Keratinocyte (primary cell): ENCODE data around the gene SYCE3. TPM values are rescaled to one million over a fixed set of nuclear protein-coding genes. Genes with fewer than 3 reads are reported as not detected.

ENCODE experiments used
- DNase-seq: peaks from one replicate; pipeline ENCODE4 v3.0.0-alpha.2; 2011; ENCODE audit warnings: low read depth, missing footprints, low spot score
- FAIRE-seq: peaks from 2 replicates; lab custom pipeline; 2011; peaks lifted over from hg19 to GRCh38; lab: Jason Lieb, UNC
- H2AFZ ChIP-seq: 2 replicates; pipeline ENCODE4 v1.6.0; 2012; ENCODE audit warnings: low read length, control low read depth, inconsistent platforms; ENCODE audit not compliant: control insufficient read depth
- H3K27ac ChIP-seq: 2 replicates; pipeline ENCODE4 v1.5.1; 2011; ENCODE audit warnings: low read length; ENCODE audit not compliant: control insufficient read depth, insufficient read depth
- H3K27me3 ChIP-seq: 3 replicates; pipeline ENCODE4 v1.6.0; 2011; ENCODE audit warnings: low read length; ENCODE audit not compliant: control insufficient read depth, insufficient read depth; ENCODE audit errors: extremely low read depth
- H3K36me3 ChIP-seq, 2 experiments: 2 replicates in 1 of 2; 3 replicates in 1 of 2; pipeline ENCODE4 v1.5.1; 2011; ENCODE audit warnings: low read length in 2 of 2, mild to moderate bottlenecking in 1 of 2; ENCODE audit not compliant: control insufficient read depth in 2 of 2, insufficient read depth in 2 of 2; ENCODE audit errors: extremely low read depth in 1 of 2
- H3K4me1 ChIP-seq: 3 replicates; pipeline ENCODE4 v1.5.1; 2011; ENCODE audit warnings: low read length; ENCODE audit not compliant: control insufficient read depth, insufficient read depth; ENCODE audit errors: extremely low read depth
- H3K4me2 ChIP-seq: 3 replicates; pipeline ENCODE4 v1.6.0; 2011; ENCODE audit warnings: low read depth, low read length; ENCODE audit not compliant: control insufficient read depth, insufficient read depth; ENCODE audit errors: extremely low read depth
- H3K4me3 ChIP-seq, 3 experiments: fragments of 200-600 bp in 1 of 3; sonication (generic) in 1 of 3; 2 replicates in 2 of 3; 3 replicates in 1 of 3; pipeline ENCODE4 v1.5.1; 2011 to 2016; ENCODE audit warnings: low read length in 3 of 3, mild to moderate bottlenecking in 3 of 3, control low read depth in 2 of 3, inconsistent platforms in 1 of 3, low read depth in 1 of 3, mixed read lengths in 1 of 3, mixed run types in 1 of 3, moderate library complexity in 1 of 3; ENCODE audit not compliant: control insufficient read depth in 2 of 3, insufficient read depth in 2 of 3; ENCODE audit errors: extremely low read depth in 1 of 3
- H3K79me2 ChIP-seq: 2 replicates; pipeline ENCODE4 v1.6.0; 2012; ENCODE audit warnings: low read length; ENCODE audit not compliant: control insufficient read depth, insufficient read depth
- H3K9ac ChIP-seq: 3 replicates; pipeline ENCODE4 v1.6.0; 2011; ENCODE audit warnings: low read length; ENCODE audit not compliant: control insufficient read depth, insufficient read depth; ENCODE audit errors: extremely low read depth
- H3K9me1 ChIP-seq: 3 replicates; pipeline ENCODE4 v1.6.0; 2011; ENCODE audit warnings: low read length; ENCODE audit not compliant: control insufficient read depth, insufficient read depth; ENCODE audit errors: extremely low read depth
- H3K9me3 ChIP-seq: 2 replicates; pipeline ENCODE4 v1.5.1; 2012; ENCODE audit warnings: low read depth, low read length; ENCODE audit not compliant: control insufficient read depth
- H4K20me1 ChIP-seq: 3 replicates; pipeline ENCODE4 v1.6.0; 2011; ENCODE audit warnings: low read length; ENCODE audit not compliant: control insufficient read depth, insufficient read depth; ENCODE audit errors: extremely low read depth
- EZH2 ChIP-seq: IDR thresholded peaks from one replicate; pipeline ENCODE4 v1.6.1; 2012; ENCODE audit warnings: inconsistent platforms, mild to moderate bottlenecking, low read length, moderate library complexity
- dilution Hi-C: fragments of 300-500 bp; cut with MboI; formaldehyde crosslinking; loops from one replicate; pipeline ENCODE4 v1.7.0; 2020; ENCODE audit warnings: low sequenced_read_pairs; ENCODE audit not compliant: extremely low pct_ligation_motif_present
- polyA plus RNA-seq, 5 experiments: library from polyadenylated mRNA; depleted of rRNA in 3 of 5; stranded (reverse) in 3 of 5; stranded (forward) in 1 of 5; unstranded in 1 of 5; fragments of >200 nt; gene quantifications; 1 replicate in 1 of 5; 2 replicates in 3 of 5; 3 replicates in 1 of 5; pipeline versions ENCODE4 v1.2.1 to v1.2.3, GENCODE V29; 2011 to 2012; ENCODE audit warnings: missing spikeins in 2 of 5, low read depth in 1 of 5, low replicate concordance in 1 of 5
- TF ChIP-seq, protein P1 (sequence below), 3 experiments: IDR thresholded peaks in 1 of 3; conservative IDR thresholded peaks in 1 of 3; optimal IDR thresholded peaks in 1 of 3; 2 replicates in 2 of 3; 3 replicates in 1 of 3; pipeline versions ENCODE3 to v1.5.1; 2011; ENCODE audit warnings: low read length in 3 of 3, mild to moderate bottlenecking in 3 of 3, moderate library complexity in 2 of 3, control low read depth in 1 of 3, inconsistent platforms in 1 of 3; ENCODE audit not compliant: insufficient read depth in 2 of 3; ENCODE audit errors: extremely low read depth in 1 of 3

Gene SYCE3
- polyA plus RNA-seq, 1 donor (not counting 4 experiments of a cell fraction or from before 2014, with no cell fraction given), result 0.17 TPM

DNA sequence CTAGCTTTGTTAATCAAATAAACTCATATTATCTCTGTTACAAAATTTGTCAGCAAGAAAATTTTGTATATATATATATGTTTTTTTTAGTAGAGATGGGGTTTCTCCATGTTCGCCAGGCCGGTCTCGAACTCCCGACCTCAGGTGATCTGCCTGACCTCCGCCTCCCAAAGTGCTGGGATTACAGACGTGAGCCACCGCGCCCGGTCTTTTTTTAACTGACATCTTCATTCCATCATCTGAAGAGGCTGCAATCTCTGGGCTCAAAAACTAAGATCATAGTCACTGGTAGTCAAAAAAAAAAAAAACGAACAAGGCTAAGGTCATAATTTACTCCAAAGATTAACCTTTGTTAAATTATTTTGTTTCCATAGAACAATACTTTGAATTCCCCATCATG lies 22.3 kb downstream of the SYCE3 start:
- Histone ChIP-seq H3K79me2 (no peaks in the 10 kb centered on the region), H3K4me3 (no peak overlapping the region), H3K27me3 (no peaks in the 10 kb centered on the region), H2AFZ (no peak overlapping the region), H3K4me2 (no peak overlapping the region), H3K9ac (peak overlapping the region; percentile 86), H3K27ac (peak overlapping the region; percentile 98), H3K36me3 (no peaks in the 10 kb centered on the region), H3K9me3 (no peaks in the 10 kb centered on the region), H4K20me1 (no peaks in the 10 kb centered on the region), H3K9me1 (no peaks in the 10 kb centered on the region), H3K4me1 (peaks cover 56% of the 10 kb centered on the region)
- dilution Hi-C loops, result no loop called here
- no peak for FAIRE-seq
- TF ChIP-seq, protein P1, sequence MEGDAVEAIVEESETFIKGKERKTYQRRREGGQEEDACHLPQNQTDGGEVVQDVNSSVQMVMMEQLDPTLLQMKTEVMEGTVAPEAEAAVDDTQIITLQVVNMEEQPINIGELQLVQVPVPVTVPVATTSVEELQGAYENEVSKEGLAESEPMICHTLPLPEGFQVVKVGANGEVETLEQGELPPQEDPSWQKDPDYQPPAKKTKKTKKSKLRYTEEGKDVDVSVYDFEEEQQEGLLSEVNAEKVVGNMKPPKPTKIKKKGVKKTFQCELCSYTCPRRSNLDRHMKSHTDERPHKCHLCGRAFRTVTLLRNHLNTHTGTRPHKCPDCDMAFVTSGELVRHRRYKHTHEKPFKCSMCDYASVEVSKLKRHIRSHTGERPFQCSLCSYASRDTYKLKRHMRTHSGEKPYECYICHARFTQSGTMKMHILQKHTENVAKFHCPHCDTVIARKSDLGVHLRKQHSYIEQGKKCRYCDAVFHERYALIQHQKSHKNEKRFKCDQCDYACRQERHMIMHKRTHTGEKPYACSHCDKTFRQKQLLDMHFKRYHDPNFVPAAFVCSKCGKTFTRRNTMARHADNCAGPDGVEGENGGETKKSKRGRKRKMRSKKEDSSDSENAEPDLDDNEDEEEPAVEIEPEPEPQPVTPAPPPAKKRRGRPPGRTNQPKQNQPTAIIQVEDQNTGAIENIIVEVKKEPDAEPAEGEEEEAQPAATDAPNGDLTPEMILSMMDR (optimal IDR thresholded peaks at IDR 0.05 in 1 of 3, IDR thresholded peaks at IDR 0.05 in 1 of 3, conservative IDR thresholded peaks at IDR 0.05 in 1 of 3; ENCODE audit: extremely low read depth in 1 of 3, insufficient read depth in 2 of 3, low read length in 3 of 3), result no peak
- no peak for TF ChIP-seq EZH2
- no peak for DNase-seq

DNA sequence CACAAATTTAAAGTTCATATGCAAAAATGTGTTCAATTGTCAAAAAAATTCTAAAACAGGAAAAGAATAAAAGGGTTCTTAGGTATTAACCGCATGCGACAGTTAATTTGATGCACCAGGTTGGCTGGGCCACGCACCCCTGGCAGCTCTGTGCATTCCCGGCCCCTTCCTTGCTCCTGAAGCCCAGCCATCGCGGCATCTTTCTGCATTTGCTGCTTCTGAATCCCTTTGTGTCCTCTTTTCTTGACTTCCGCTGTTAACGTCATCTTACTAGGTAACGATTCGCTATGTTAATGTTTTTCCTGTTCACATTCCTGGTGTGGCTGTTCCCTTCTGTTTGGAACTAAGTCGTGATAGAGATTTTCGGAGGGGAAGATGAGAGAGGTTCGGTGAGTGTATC lies 25.0 kb downstream of the SYCE3 start:
- peaks cover 42% of the 10 kb centered on the region for H3K4me1 ChIP-seq
- dilution Hi-C loops, result no loop called here
- H3K9me3 ChIP-seq, result no peaks in the 10 kb centered on the region
- H3K27me3 ChIP-seq, result no peaks in the 10 kb centered on the region
- FAIRE-seq (no peak), DNase-seq (no peak)
- no peak overlapping the region for H3K4me3 ChIP-seq
- no peaks in the 10 kb centered on the region for H3K36me3 ChIP-seq
- H3K79me2 ChIP-seq, result no peaks in the 10 kb centered on the region
- no peak overlapping the region for H3K9ac ChIP-seq
- H2AFZ ChIP-seq, result no peak overlapping the region
- TF ChIP-seq, protein P1 (optimal IDR thresholded peaks at IDR 0.05 in 1 of 3, IDR thresholded peaks at IDR 0.05 in 1 of 3, conservative IDR thresholded peaks at IDR 0.05 in 1 of 3; ENCODE audit: extremely low read depth in 1 of 3, insufficient read depth in 2 of 3, low read length in 3 of 3), result no peak
- TF ChIP-seq EZH2, result no peak
- no peaks in the 10 kb centered on the region for H3K9me1 ChIP-seq
- no peaks in the 10 kb centered on the region for H4K20me1 ChIP-seq
- H3K4me2 ChIP-seq, result no peak overlapping the region
- H3K27ac ChIP-seq, result peak overlapping the region; percentile 29
